Endothelial cell of umbilical vein (primary cell): ENCODE measurements around the gene ECI1.

Source experiments
- CTCF ChIP-seq, 2 donors: IDR thresholded peaks; 1 replicate in 1 of 2; 2 replicates in 1 of 2; pipeline ENCODE4 v1.5.1; 2011; ENCODE audit warnings: low read length in 2 of 2, mild to moderate bottlenecking in 2 of 2, moderate library complexity in 2 of 2, control low read depth in 1 of 2, inconsistent platforms in 1 of 2, low read depth in 1 of 2; ENCODE audit not compliant: insufficient read depth in 1 of 2; ENCODE audit errors: extremely low read depth in 1 of 2
- GATA2 ChIP-seq: IDR thresholded peaks from 2 replicates; pipeline ENCODE4 v1.7.0; 2011; ENCODE audit warnings: low read depth, mild to moderate bottlenecking, moderate library complexity, mixed read lengths, low read length; ENCODE audit not compliant: insufficient read length, insufficient read depth
- POLR2AphosphoS5 ChIP-seq: IDR thresholded peaks from 2 replicates; pipeline ENCODE4 v1.6.1; 2012; ENCODE audit warnings: low read depth, mild to moderate bottlenecking, control low read depth, low read length, moderate library complexity; ENCODE audit not compliant: insufficient read depth

- TF ChIP-seq CTCF (IDR thresholded peaks at IDR 0.05; ENCODE audit: extremely low read depth in 1 of 2, insufficient read depth in 1 of 2, low read depth in 1 of 2, low read length in 2 of 2) (no peak), GATA2 (no peak), POLR2AphosphoS5 (no peak)
Measured at GRCh38 chr16:2246301-2246885, 5.0 kb downstream of the ECI1 start.
